Endodermal cell (in vitro differentiated cells): ENCODE results near the gene BBS9. TPM values are rescaled to one million over a fixed set of nuclear protein-coding genes. Genes with fewer than 3 reads are reported as not detected.
"Not testable (repeated sequence)": the region's sequence is repeated elsewhere in the genome, so short reads cannot be mapped to it uniquely, and the experiment has no call there.

Experiments used
- DNase-seq: peaks from one replicate; pipeline ENCODE4 v3.0.0-alpha.2; 2017
- H3K27ac ChIP-seq: 2 replicates; pipeline ENCODE4 v1.5.1; 2013; ENCODE audit warnings: mild to moderate bottlenecking, low read depth, low read length, moderate library complexity
- H3K27me3 ChIP-seq: 2 replicates; pipeline ENCODE4 v1.6.1; 2013; ENCODE audit warnings: mild to moderate bottlenecking, low read length, moderate library complexity; ENCODE audit not compliant: insufficient read depth, control insufficient read depth, poor library complexity, severe bottlenecking
- H3K36me3 ChIP-seq: 2 replicates; pipeline ENCODE4 v1.7.0; 2013; ENCODE audit warnings: mild to moderate bottlenecking, low read length, moderate library complexity; ENCODE audit not compliant: control insufficient read depth, insufficient read depth
- H3K4me1 ChIP-seq: one replicate; pipeline ENCODE4 v1.7.0; 2013; ENCODE audit warnings: low read length; ENCODE audit not compliant: control insufficient read depth, insufficient read depth
- H3K4me3 ChIP-seq: 2 replicates; pipeline ENCODE4 v1.5.1; 2013; ENCODE audit warnings: mild to moderate bottlenecking, low read length, moderate library complexity
- H3K9ac ChIP-seq: 2 replicates; pipeline ENCODE4 v1.6.1; 2013; ENCODE audit warnings: mild to moderate bottlenecking, low read length, moderate library complexity; ENCODE audit not compliant: poor library complexity, severe bottlenecking; ENCODE audit errors: extremely low read depth
- H3K9me3 ChIP-seq: 2 replicates; pipeline ENCODE4 v1.6.1; 2013; ENCODE audit warnings: mild to moderate bottlenecking, low read length, moderate library complexity; ENCODE audit not compliant: control insufficient read depth
- H3K27ac Mint-ChIP-seq: 2 replicates; pipeline ENCODE4 v1.8.0; 2020; ENCODE audit warnings: mixed read lengths
- H3K27me3 Mint-ChIP-seq: 2 replicates; pipeline ENCODE4 v1.8.0; 2021; ENCODE audit warnings: mild to moderate bottlenecking, mixed read lengths; ENCODE audit not compliant: insufficient read depth
- H3K36me3 Mint-ChIP-seq: 2 replicates; pipeline ENCODE4 v1.8.0; 2020; ENCODE audit warnings: low read depth, mixed read lengths
- H3K4me1 Mint-ChIP-seq: 2 replicates; pipeline ENCODE4 v1.8.0; 2020; ENCODE audit warnings: mixed read lengths
- H3K4me3 Mint-ChIP-seq: 2 replicates; pipeline ENCODE4 v1.8.0; 2020; ENCODE audit warnings: mild to moderate bottlenecking, moderate library complexity, mixed read lengths
- H3K9me3 Mint-ChIP-seq: 2 replicates; pipeline ENCODE4 v1.8.0; 2020; ENCODE audit warnings: mild to moderate bottlenecking, mixed read lengths
- CTCF ChIP-seq: fragments of 200-600 bp; sonication (generic); conservative IDR thresholded peaks from 2 replicates; pipeline ENCODE4 v1.5.0; 2021; ENCODE audit warnings: antibody characterized with exemption, mild to moderate bottlenecking
- WGBS, 2 experiments: methylation state at CpG; one replicate each; pipeline versions ENCODE4 v1.1.5 to v1.1.7; 2013; ENCODE audit warnings: missing lambda C conversion rate in 2 of 2, mixed read lengths in 1 of 2; ENCODE audit not compliant: insufficient coverage in 1 of 2, insufficient read length in 1 of 2; 5-methylcytosine and 5-hydroxymethylcytosine counted together
- total RNA-seq, 2 donors: library from RNA; stranded (reverse); fragmentation: NEBNext Ultra II Directional in 1 of 2; extraction: Animal tissue kit (Norgen Biotek cat#: 25700) in 1 of 2; gene quantifications; 2 replicates in 1 of 2; 3 replicates in 1 of 2; pipeline ENCODE4 v1.2.1, GENCODE V29; 2021

The BBS9 gene
- total RNA-seq, 2 donors from 2014 or later = 20.7 to 21.6 TPM

- H3K4me1 Mint-ChIP-seq = peaks cover 1% of the 10 kb centered on the region
- H3K4me3 Mint-ChIP-seq = no peak overlapping the region
- Histone ChIP-seq H3K4me3 (no peak overlapping the region), H3K4me1 (no peaks in the 10 kb centered on the region), H3K36me3 (no peaks in the 10 kb centered on the region), H3K9ac (no peak overlapping the region), H3K27ac (no peak overlapping the region), H3K9me3 (peaks cover 10% of the 10 kb centered on the region), H3K27me3 (no peaks in the 10 kb centered on the region)
- peaks cover 26% of the 10 kb centered on the region for H3K9me3 Mint-ChIP-seq
- H3K27me3 Mint-ChIP-seq = peaks cover 2% of the 10 kb centered on the region
- DNase-seq = no peak
- no peak for TF ChIP-seq CTCF
- 80% methylated on average over 1 of the region's 1 CpG; no CpG with 5 or more reads in 1 of the 2 experiments for WGBS, 2 experiments
- H3K27ac Mint-ChIP-seq = no peak overlapping the region
- peaks cover 3% of the 10 kb centered on the region for H3K36me3 Mint-ChIP-seq
Observed at GRCh38 chr7:33215992-33216391, 86.6 kb downstream of the BBS9 start.

- H3K27ac ChIP-seq = no peak overlapping the region
- H3K4me3 Mint-ChIP-seq = no peak overlapping the region
- no peak for DNase-seq
- no peak overlapping the region for H3K27ac Mint-ChIP-seq
- peaks cover 15% of the 10 kb centered on the region for H3K9me3 Mint-ChIP-seq
- peaks cover 2% of the 10 kb centered on the region for H3K36me3 Mint-ChIP-seq
- H3K4me1 ChIP-seq = no peaks in the 10 kb centered on the region
- no peaks in the 10 kb centered on the region for H3K36me3 ChIP-seq
- no peaks in the 10 kb centered on the region for H3K9me3 ChIP-seq
- H3K4me3 ChIP-seq = no peak overlapping the region
- H3K9ac ChIP-seq = no peak overlapping the region
- no peaks in the 10 kb centered on the region for H3K27me3 ChIP-seq
- no peak for TF ChIP-seq CTCF
- peaks cover 2% of the 10 kb centered on the region for H3K27me3 Mint-ChIP-seq
- 90 to 100% methylated on average over 1 to 3 of the region's 4 CpGs for WGBS, 2 experiments
- peaks cover 2% of the 10 kb centered on the region for H3K4me1 Mint-ChIP-seq
Observed at GRCh38 chr7:33217595-33217994, 88.2 kb downstream of the BBS9 start.

GRCh38 chr7:33218841-33219535, 89.6 kb downstream of the BBS9 start:
- not testable (repeated sequence) for H3K9me3 ChIP-seq, H3K36me3 ChIP-seq, H3K4me1 ChIP-seq, H3K27ac Mint-ChIP-seq, H3K27me3 Mint-ChIP-seq, H3K36me3 Mint-ChIP-seq, H3K4me1 Mint-ChIP-seq, H3K4me3 Mint-ChIP-seq, H3K4me3 ChIP-seq, H3K9ac ChIP-seq, H3K27ac ChIP-seq, H3K27me3 ChIP-seq, DNase-seq
- 92% methylated on average over 37 of the region's 38 CpGs; no CpG with 5 or more reads in 1 of the 2 experiments for WGBS, 2 experiments
- H3K9me3 Mint-ChIP-seq = peaks cover 15% of the 10 kb centered on the region
